Stimulated activated memory B cell treated with anti-CD40 and anti-IgM and Interleukin-4, amounts not matched to agents 10 μg/mL and 1 μg/mL and 100 μg/mL, for 72 hours (primary cell): Measurements from ENCODE around the gene SGMS1.

Experiments used
- ATAC-seq: fragments of 150-1000 bp; cut with Tn5 transposase; 2 replicates; pipeline ENCODE4 v1.10.0; 2021
- H3K27ac Mint-ChIP-seq: one replicate; pipeline ENCODE4 v1.8.0; 2022; ENCODE audit warnings: mild to moderate bottlenecking, mixed read lengths
- H3K27me3 Mint-ChIP-seq: one replicate; pipeline ENCODE4 v1.8.0; 2022; ENCODE audit warnings: mixed read lengths
- H3K36me3 Mint-ChIP-seq: one replicate; pipeline ENCODE4 v1.8.0; 2022; ENCODE audit warnings: mixed read lengths
- H3K4me1 Mint-ChIP-seq: one replicate; pipeline ENCODE4 v1.8.0; 2022; ENCODE audit warnings: mixed read lengths
- H3K4me3 Mint-ChIP-seq: one replicate; pipeline ENCODE4 v1.8.0; 2022; ENCODE audit warnings: mild to moderate bottlenecking, moderate library complexity, mixed read lengths
- H3K9me3 Mint-ChIP-seq: one replicate; pipeline ENCODE4 v1.8.0; 2022; ENCODE audit warnings: mixed read lengths

Gene SGMS1

GRCh38 chr10:50295367-50295766 is 328.4 kb downstream of the SGMS1 start:
- H3K9me3 Mint-ChIP-seq, result peaks cover 7% of the 10 kb centered on the region
- no peaks in the 10 kb centered on the region for H3K4me1 Mint-ChIP-seq
- no peak overlapping the region for H3K4me3 Mint-ChIP-seq
- ATAC-seq, result no peak
- no peaks in the 10 kb centered on the region for H3K27me3 Mint-ChIP-seq
- peaks cover 6% of the 10 kb centered on the region for H3K36me3 Mint-ChIP-seq
- H3K27ac Mint-ChIP-seq, result no peak overlapping the region

GRCh38 chr10:50294582-50294981 is 329.2 kb downstream of the SGMS1 start:
- Mint-ChIP-seq H3K4me1 (no peaks in the 10 kb centered on the region), H3K4me3 (no peak overlapping the region), H3K36me3 (peaks cover 6% of the 10 kb centered on the region), H3K27ac (no peak overlapping the region), H3K9me3 (peaks cover 3% of the 10 kb centered on the region), H3K27me3 (no peaks in the 10 kb centered on the region)
- no peak for ATAC-seq

- Mint-ChIP-seq H3K27me3 (no peaks in the 10 kb centered on the region), H3K9me3 (peaks cover 3% of the 10 kb centered on the region), H3K4me3 (no peak overlapping the region), H3K36me3 (peaks cover 6% of the 10 kb centered on the region), H3K27ac (no peak overlapping the region), H3K4me1 (no peaks in the 10 kb centered on the region)
- no peak for ATAC-seq
These were observed 330.0 kb downstream of the SGMS1 start for GRCh38 chr10:50293513-50294313.

- no peak overlapping the region for H3K27ac Mint-ChIP-seq
- ATAC-seq, result no peak
These were observed 332.4 kb downstream of the SGMS1 start for GRCh38 chr10:50291261-50291850.

GRCh38 chr10:50289196-50289595 is 334.6 kb downstream of the SGMS1 start:
- no peaks in the 10 kb centered on the region for H3K4me1 Mint-ChIP-seq
- no peaks in the 10 kb centered on the region for H3K36me3 Mint-ChIP-seq
- H3K4me3 Mint-ChIP-seq, result no peak overlapping the region
- no peak for ATAC-seq
- H3K9me3 Mint-ChIP-seq, result no peaks in the 10 kb centered on the region
- H3K27ac Mint-ChIP-seq, result no peak overlapping the region
- no peaks in the 10 kb centered on the region for H3K27me3 Mint-ChIP-seq

More at GRCh38 chr10:50291261-50291850, 332.4 kb downstream of the SGMS1 start:
- Mint-ChIP-seq H3K4me3 (no peak overlapping the region), H3K36me3 (no peaks in the 10 kb centered on the region), H3K4me1 (no peaks in the 10 kb centered on the region), H3K9me3 (no peaks in the 10 kb centered on the region), H3K27me3 (no peaks in the 10 kb centered on the region)

- no peaks in the 10 kb centered on the region for H3K9me3 Mint-ChIP-seq
- no peak overlapping the region for H3K4me3 Mint-ChIP-seq
- no peak for ATAC-seq
- H3K27ac Mint-ChIP-seq, result no peak overlapping the region
- peaks cover under 1% of the 10 kb centered on the region for H3K27me3 Mint-ChIP-seq
- H3K4me1 Mint-ChIP-seq, result no peaks in the 10 kb centered on the region
- H3K36me3 Mint-ChIP-seq, result no peaks in the 10 kb centered on the region
These were observed 336.6 kb downstream of the SGMS1 start for GRCh38 chr10:50286996-50287803.

- no peaks in the 10 kb centered on the region for H3K9me3 Mint-ChIP-seq
- no peaks in the 10 kb centered on the region for H3K36me3 Mint-ChIP-seq
- no peak for ATAC-seq
- H3K27ac Mint-ChIP-seq, result no peak overlapping the region
- H3K4me1 Mint-ChIP-seq, result no peaks in the 10 kb centered on the region
- H3K27me3 Mint-ChIP-seq, result peaks cover 7% of the 10 kb centered on the region
- no peak overlapping the region for H3K4me3 Mint-ChIP-seq
These were observed 337.2 kb downstream of the SGMS1 start for GRCh38 chr10:50286517-50286916.

GRCh38 chr10:50281967-50282522 is 341.7 kb downstream of the SGMS1 start:
- Mint-ChIP-seq H3K9me3 (no peaks in the 10 kb centered on the region), H3K4me3 (no peak overlapping the region), H3K27ac (no peak overlapping the region), H3K4me1 (no peaks in the 10 kb centered on the region), H3K27me3 (peaks cover 17% of the 10 kb centered on the region), H3K36me3 (no peaks in the 10 kb centered on the region)
- no peak for ATAC-seq

GRCh38 chr10:50281210-50281966 is 342.4 kb downstream of the SGMS1 start:
- no peak for ATAC-seq
- Mint-ChIP-seq H3K27ac (no peak overlapping the region), H3K36me3 (no peaks in the 10 kb centered on the region), H3K4me3 (no peak overlapping the region), H3K27me3 (peaks cover 17% of the 10 kb centered on the region), H3K4me1 (no peaks in the 10 kb centered on the region), H3K9me3 (no peaks in the 10 kb centered on the region)

- peaks cover 17% of the 10 kb centered on the region for H3K27me3 Mint-ChIP-seq
- peaks cover 6% of the 10 kb centered on the region for H3K4me1 Mint-ChIP-seq
- H3K27ac Mint-ChIP-seq, result no peak overlapping the region
- no peaks in the 10 kb centered on the region for H3K9me3 Mint-ChIP-seq
- no peak overlapping the region for H3K4me3 Mint-ChIP-seq
- ATAC-seq, result no peak
- no peaks in the 10 kb centered on the region for H3K36me3 Mint-ChIP-seq
These were observed 343.5 kb downstream of the SGMS1 start for GRCh38 chr10:50280049-50280841.

- Mint-ChIP-seq H3K9me3 (no peaks in the 10 kb centered on the region), H3K4me3 (no peak overlapping the region), H3K4me1 (peaks cover 6% of the 10 kb centered on the region), H3K27me3 (peaks cover 17% of the 10 kb centered on the region), H3K27ac (no peak overlapping the region), H3K36me3 (no peaks in the 10 kb centered on the region)
- ATAC-seq, result no peak
These were observed 344.3 kb downstream of the SGMS1 start for GRCh38 chr10:50279489-50279888.

GRCh38 chr10:50275650-50276235 is 348.0 kb downstream of the SGMS1 start:
- Mint-ChIP-seq H3K4me3 (no peak overlapping the region), H3K27ac (no peak overlapping the region)

GRCh38 chr10:50272531-50272930 is 351.2 kb downstream of the SGMS1 start:
- Mint-ChIP-seq H3K9me3 (no peaks in the 10 kb centered on the region), H3K4me3 (no peak overlapping the region), H3K36me3 (no peaks in the 10 kb centered on the region), H3K4me1 (peaks cover 17% of the 10 kb centered on the region), H3K27ac (no peak overlapping the region), H3K27me3 (no peaks in the 10 kb centered on the region)
- no peak for ATAC-seq

More at GRCh38 chr10:50275650-50276235, 348.0 kb downstream of the SGMS1 start:
- Mint-ChIP-seq H3K9me3 (no peaks in the 10 kb centered on the region), H3K4me1 (peaks cover 17% of the 10 kb centered on the region), H3K27me3 (peaks cover 3% of the 10 kb centered on the region), H3K36me3 (no peaks in the 10 kb centered on the region)
- peak; percentile 64 for ATAC-seq
